CD4-positive, alpha-beta T cell treated with Interleukin-21 for 1 hour (primary cell): ENCODE measurements around the gene RPAP3.
"Not testable (repeated sequence)": the region's sequence is repeated elsewhere in the genome, so short reads cannot be mapped to it uniquely, and the experiment has no call there.

Source experiments
- DNase-seq: peaks from one replicate; pipeline ENCODE4 v3.0.0-alpha.2; 2020

Gene RPAP3

DNA sequence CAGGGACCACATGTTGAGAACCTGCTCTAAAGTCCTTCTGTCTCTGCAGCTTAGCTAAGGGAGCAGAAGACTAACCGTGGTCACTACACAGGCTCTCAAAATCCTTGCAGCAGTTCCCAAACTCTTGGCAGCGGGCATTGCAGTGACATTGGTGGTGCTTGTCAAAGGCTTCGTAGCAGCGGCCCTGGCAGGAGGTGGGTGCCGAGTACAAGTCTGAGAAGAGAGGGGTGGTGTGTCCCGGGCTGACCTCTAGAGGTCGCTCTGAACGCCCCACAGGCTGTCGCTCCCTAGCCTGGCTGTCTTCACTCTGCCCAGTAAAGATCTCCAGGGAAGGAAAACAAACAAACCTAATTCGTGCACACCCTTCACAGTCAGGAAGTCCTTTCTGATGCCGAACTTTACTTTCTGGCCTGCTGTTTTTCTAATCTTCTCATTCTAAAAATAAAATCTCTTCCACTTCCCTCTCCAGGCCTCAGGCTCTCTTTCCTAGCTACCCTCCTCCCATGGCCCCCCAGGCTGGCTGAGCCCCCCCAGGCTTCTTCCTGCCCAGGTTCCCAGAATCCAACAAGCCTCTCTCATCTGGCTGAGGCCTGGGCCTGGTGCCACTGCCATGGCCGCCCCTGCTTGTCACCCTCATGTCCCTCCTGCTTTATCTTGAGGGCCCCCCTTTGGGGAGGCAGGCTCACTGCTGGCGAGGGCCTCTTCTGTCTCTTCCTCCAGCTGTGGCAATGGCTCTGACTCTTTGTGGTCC is 11.8 kb upstream of the RPAP3 start:
- DNase-seq, result peak; percentile 63

DNA sequence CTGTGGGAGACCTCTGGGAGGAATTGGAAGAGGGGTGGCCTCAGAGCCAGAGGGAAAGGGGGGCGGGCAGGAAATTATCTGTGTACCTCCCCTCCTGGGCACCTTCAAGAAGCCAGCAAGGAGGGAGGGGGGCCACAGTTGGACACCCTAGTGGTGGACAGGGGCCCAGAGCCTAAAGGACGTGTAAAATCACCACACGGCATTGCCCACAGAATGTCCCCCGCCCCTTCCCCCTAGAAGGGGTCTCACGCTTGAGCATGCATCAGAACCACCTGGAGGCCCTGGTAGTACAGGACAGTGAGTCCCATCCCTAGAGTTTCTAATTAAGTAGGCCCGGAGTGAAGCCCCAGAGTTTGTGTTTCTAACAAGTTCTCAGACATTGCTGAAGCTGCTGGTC is 11.2 kb upstream of the RPAP3 start:
- DNase-seq, result no peak

DNA sequence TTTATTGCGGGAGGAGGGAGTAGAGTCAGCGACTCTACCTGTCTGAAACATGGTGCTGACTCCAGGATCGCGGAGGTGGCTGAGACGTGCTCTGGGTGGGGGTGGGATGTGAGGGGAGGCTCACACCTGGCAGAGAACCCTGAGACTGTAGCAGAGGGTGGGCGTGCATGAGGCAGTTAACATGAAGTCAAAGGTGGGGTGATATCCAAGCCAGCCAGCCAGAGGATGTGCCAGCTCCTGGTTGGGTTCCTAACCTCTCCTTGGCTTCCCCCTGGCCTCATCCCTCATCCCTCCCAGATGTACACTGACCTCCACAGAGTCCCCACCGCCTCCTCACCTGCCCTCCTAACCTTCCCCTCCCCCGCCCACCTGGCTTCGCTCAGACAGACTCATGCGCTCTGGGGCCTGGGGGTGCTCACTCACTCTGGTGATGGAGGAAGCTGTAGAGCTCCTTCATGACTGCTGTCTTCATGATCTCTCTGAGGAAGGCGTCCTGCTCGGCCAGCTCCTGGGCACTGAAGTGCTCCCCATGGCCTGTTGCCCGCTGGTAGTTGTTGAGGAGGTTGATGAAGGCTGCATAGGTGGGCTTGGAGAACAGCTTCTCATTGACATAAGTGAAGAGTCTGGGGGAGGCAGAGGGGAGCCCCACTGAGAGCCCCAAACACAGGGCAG is 10.2 kb upstream of the RPAP3 start:
- DNase-seq, result no peak

GRCh38 chr12:47715393-47715876 is 9.6 kb upstream of the RPAP3 start:
- peak; percentile 84 for DNase-seq

DNA sequence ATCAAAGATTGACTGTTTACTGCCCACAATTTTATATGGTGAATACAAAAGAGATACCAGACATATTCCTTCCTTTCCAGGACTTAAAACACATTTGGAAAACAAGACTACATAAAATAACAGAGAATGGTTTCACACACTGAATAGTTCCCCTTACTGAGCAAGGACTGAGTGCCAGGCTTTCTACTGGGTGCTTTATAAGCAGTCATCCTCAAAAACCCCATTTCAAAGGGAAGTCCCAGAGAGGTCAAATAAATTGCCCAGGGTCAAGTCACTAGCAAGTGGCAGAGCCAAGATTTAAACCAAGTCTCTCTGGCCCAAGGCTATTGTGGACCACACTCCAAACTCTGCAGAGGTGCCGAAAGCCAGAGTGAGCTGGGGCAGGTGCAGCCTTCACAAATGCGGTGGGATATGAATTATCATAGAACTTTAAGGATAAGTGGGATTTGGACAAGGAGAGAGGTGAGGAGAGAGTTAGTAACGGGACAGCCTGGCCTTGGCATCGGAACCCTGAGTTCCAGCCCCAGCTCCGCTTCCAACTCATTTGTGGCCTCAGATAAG is 9.1 kb upstream of the RPAP3 start:
- no peak for DNase-seq

- no peak for DNase-seq
Observed at GRCh38 chr12:47712171-47712570, 6.3 kb upstream of the RPAP3 start.

- no peak for DNase-seq
Observed at GRCh38 chr12:47711448-47711847, 5.6 kb upstream of the RPAP3 start.

- no peak for DNase-seq
Observed at GRCh38 chr12:47710278-47710677, 4.4 kb upstream of the RPAP3 start.

GRCh38 chr12:47709671-47710070 is 3.8 kb upstream of the RPAP3 start:
- DNase-seq, result no peak

- DNase-seq, result no peak
Observed at GRCh38 chr12:47709237-47709636, 3.4 kb upstream of the RPAP3 start.

GRCh38 chr12:47707905-47708543 is 2.2 kb upstream of the RPAP3 start:
- DNase-seq, result no peak

DNA sequence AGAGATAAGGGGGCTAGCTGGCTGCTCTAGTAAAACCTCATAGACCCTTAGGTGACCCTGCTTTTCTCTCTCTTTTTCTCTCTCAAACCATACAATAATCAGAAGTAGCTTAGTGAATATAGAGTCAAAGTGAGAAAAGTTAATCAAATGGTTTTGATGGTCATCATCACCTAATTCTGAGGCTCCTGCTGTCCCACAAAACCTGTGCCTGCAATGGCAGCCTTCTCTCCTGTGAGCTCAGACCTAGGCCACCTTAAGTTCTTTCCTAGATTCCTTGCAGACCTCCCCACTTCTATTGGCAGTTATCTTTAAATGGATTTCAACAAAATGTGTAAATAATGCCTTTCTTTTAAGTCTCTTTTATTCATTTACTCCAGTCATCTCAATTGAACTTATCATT is 1.5 kb upstream of the RPAP3 start:
- no peak for DNase-seq

DNA sequence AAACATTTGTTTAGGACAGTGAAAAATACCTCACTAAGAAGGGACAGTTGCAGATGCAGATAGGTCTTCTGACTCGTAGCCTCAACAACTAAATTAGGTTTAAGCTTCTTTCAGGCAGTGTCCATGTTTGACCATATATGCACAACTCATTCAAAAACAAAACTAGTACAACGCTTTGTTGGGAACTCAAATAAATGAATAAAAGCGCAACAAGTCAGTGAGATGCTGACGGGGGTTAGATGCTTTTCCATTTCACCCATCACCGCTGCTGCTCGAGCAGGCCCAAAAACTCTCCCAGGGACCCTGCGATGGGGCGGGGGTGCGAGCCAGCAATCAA is 633 bp downstream of the RPAP3 start:
- no peak for DNase-seq

GRCh38 chr12:47704719-47705118 is 1.1 kb downstream of the RPAP3 start:
- DNase-seq, result no peak

GRCh38 chr12:47700263-47700662 is 5.6 kb downstream of the RPAP3 start:
- no peak for DNase-seq

- DNase-seq, result no peak
Observed at GRCh38 chr12:47698631-47699030, 7.2 kb downstream of the RPAP3 start.

DNA sequence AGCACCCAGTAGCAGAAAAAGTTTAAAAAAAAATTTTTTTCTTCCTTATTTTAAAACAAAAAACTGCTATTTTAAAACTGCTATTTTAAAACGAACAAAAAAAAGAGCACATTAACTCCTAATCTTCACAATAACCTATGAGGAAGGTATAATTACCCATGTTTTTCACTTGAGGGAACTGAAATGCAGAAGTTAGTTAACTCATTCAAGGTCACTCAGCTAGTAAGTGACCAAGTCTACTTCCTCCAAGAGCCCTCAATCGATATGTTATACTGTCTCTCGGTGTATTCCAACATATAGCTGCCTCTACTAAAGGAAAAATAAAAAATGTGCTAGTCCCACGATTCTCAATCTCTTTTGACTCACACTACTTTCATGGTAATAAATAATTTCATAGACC is 7.8 kb downstream of the RPAP3 start:
- DNase-seq, result no peak

DNA sequence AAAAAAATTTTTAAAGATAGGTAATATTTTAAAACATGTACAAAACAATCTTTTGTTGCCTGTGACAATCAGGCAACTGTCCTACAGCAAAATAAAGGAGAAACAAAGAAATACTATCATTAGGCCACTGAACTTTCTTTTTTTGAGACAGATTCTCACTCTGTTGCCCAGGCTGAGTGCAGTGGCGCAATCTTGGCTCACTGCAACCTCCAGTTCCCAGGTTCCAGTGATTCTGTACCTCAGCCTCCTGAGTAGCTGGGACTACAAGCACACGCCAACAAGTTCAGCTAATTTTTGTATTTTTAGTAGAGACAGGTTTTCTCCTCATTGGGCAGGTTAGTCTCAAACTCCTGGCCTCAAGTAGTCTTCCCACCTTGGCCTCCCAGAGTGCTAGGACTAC is 16.6 kb downstream of the RPAP3 start:
- no peak for DNase-seq

GRCh38 chr12:47687636-47688035 is 18.2 kb downstream of the RPAP3 start:
- no peak for DNase-seq

GRCh38 chr12:47686645-47687240 is 19.1 kb downstream of the RPAP3 start:
- DNase-seq, result peak; percentile 36

DNA sequence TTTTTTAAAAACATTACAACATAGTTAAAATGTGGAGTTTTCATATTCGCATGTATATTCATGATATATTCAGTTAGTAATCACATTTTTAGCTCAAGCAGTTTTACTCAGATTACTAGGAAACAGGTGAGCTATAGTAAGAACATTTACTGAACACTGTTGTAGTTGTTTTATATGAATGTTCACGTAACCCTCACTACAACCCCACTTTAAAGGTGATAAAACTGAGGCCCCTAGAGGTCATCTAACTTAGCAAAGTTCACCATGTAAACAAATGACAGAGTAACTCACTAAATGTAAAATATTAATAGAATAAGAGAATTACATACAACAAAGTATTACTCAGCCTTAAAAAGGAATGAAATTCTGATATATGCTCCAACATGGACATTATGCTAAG is 26.0 kb downstream of the RPAP3 start:
- no peak for DNase-seq

- no peak for DNase-seq
Observed at GRCh38 chr12:47672068-47672467, 33.8 kb downstream of the RPAP3 start.

- DNase-seq, result not testable (repeated sequence)
Observed at GRCh38 chr12:47667935-47668334, 37.9 kb downstream of the RPAP3 start.
